Osteocyte (in vitro differentiated cells): ENCODE data around the gene ALKBH5. TPM values are rescaled to one million over a fixed set of nuclear protein-coding genes. Genes with fewer than 3 reads are reported as not detected.

Experiments
- DNase-seq: peaks from one replicate; pipeline ENCODE4 v3.0.0; 2021; ENCODE audit warnings: mixed read lengths; ENCODE audit not compliant: unreplicated experiment; ENCODE audit errors: extremely low spot score
- H3K27ac Mint-ChIP-seq: one replicate; pipeline ENCODE4 v1.8.0; 2021; ENCODE audit warnings: mild to moderate bottlenecking, mixed read lengths; ENCODE audit not compliant: unreplicated experiment
- H3K27me3 Mint-ChIP-seq: one replicate; pipeline ENCODE4 v1.8.0; 2021; ENCODE audit warnings: mixed read lengths; ENCODE audit not compliant: unreplicated experiment
- H3K36me3 Mint-ChIP-seq: one replicate; pipeline ENCODE4 v1.8.0; 2021; ENCODE audit warnings: mixed read lengths; ENCODE audit not compliant: unreplicated experiment
- H3K4me1 Mint-ChIP-seq: one replicate; pipeline ENCODE4 v1.8.0; 2021; ENCODE audit warnings: mixed read lengths; ENCODE audit not compliant: unreplicated experiment
- H3K4me3 Mint-ChIP-seq: one replicate; pipeline ENCODE4 v1.8.0; 2021; ENCODE audit warnings: mild to moderate bottlenecking, moderate library complexity, mixed read lengths; ENCODE audit not compliant: unreplicated experiment
- H3K9me3 Mint-ChIP-seq: one replicate; pipeline ENCODE4 v1.8.0; 2021; ENCODE audit warnings: mixed read lengths; ENCODE audit not compliant: unreplicated experiment
- CTCF ChIP-seq: fragments of 200-600 bp; sonication (generic); IDR thresholded peaks from 2 replicates; pipeline ENCODE4 v1.5.0; 2021; ENCODE audit warnings: antibody characterized with exemption, mild to moderate bottlenecking, moderate library complexity
- total RNA-seq: library from RNA; stranded (reverse); gene quantifications from 2 replicates; pipeline ENCODE4 v1.2.1, GENCODE V29; 2021

Gene ALKBH5
- total RNA-seq, 1 donor from 2014 or later = 89.4 TPM

- H3K9me3 Mint-ChIP-seq = no peaks in the 10 kb centered on the region
- no peak overlapping the region for H3K4me3 Mint-ChIP-seq
- no peak overlapping the region for H3K27ac Mint-ChIP-seq
- peaks cover 2% of the 10 kb centered on the region for H3K4me1 Mint-ChIP-seq
- no peaks in the 10 kb centered on the region for H3K27me3 Mint-ChIP-seq
- peaks cover 27% of the 10 kb centered on the region for H3K36me3 Mint-ChIP-seq
- no peak for TF ChIP-seq CTCF
- no peak for DNase-seq
Measured at GRCh38 chr17:18251204-18251603, 67.6 kb downstream of the ALKBH5 start.

- no peak for TF ChIP-seq CTCF
- Mint-ChIP-seq H3K4me3 (no peak overlapping the region), H3K36me3 (peaks cover 23% of the 10 kb centered on the region), H3K9me3 (no peaks in the 10 kb centered on the region), H3K27ac (no peak overlapping the region), H3K4me1 (peaks cover 6% of the 10 kb centered on the region), H3K27me3 (no peaks in the 10 kb centered on the region)
- no peak for DNase-seq
Measured at GRCh38 chr17:18252160-18252559, 68.5 kb downstream of the ALKBH5 start.

- TF ChIP-seq CTCF = no peak
- no peak overlapping the region for H3K4me3 Mint-ChIP-seq
- DNase-seq = no peak
Measured at GRCh38 chr17:18253187-18253884, 69.7 kb downstream of the ALKBH5 start.

GRCh38 chr17:18253947-18254821 is 70.6 kb downstream of the ALKBH5 start:
- no peak overlapping the region for H3K27ac Mint-ChIP-seq
- H3K36me3 Mint-ChIP-seq = peaks cover 17% of the 10 kb centered on the region

More at GRCh38 chr17:18253187-18253884, 69.7 kb downstream of the ALKBH5 start:
- H3K4me1 Mint-ChIP-seq = peaks cover 12% of the 10 kb centered on the region
- no peaks in the 10 kb centered on the region for H3K9me3 Mint-ChIP-seq
- H3K36me3 Mint-ChIP-seq = peaks cover 17% of the 10 kb centered on the region
- H3K27me3 Mint-ChIP-seq = no peaks in the 10 kb centered on the region
- no peak overlapping the region for H3K27ac Mint-ChIP-seq

More at GRCh38 chr17:18253947-18254821, 70.6 kb downstream of the ALKBH5 start:
- DNase-seq = no peak
- TF ChIP-seq CTCF = no peak
- no peaks in the 10 kb centered on the region for H3K27me3 Mint-ChIP-seq
- peaks cover 15% of the 10 kb centered on the region for H3K4me1 Mint-ChIP-seq
- H3K9me3 Mint-ChIP-seq = no peaks in the 10 kb centered on the region
- H3K4me3 Mint-ChIP-seq = no peak overlapping the region
